GM20431 (cell line): ENCODE data around the gene INHBE.
"Not testable (repeated sequence)": the region's sequence is repeated elsewhere in the genome, so short reads cannot be mapped to it uniquely, and the experiment has no call there.

Experiments used
- in situ Hi-C: fragments of 300-500 bp; cut with MseI, MboI; formaldehyde crosslinking; loops from one replicate; pipeline ENCODE4 v1.15.0; 2020; ENCODE audit warnings: low sequenced_read_pairs; ENCODE audit not compliant: unreplicated experiment

INHBE gene

GRCh38 chr12:57454566-57455373 lies at the start of gene INHBE:
TSS of gene INHBE (plus strand) at chr12:57455307. CDS start at chr12:57455537, 230 bp downstream.
- in situ Hi-C loops: loop anchor here (10.0 kb wide), 1 partner anchor 190 kb away; no protein-coding TSS in a partner anchor

- in situ Hi-C loops: no loop called here
Measured at GRCh38 chr12:57410534-57410933, 44.6 kb upstream of the INHBE start.

DNA sequence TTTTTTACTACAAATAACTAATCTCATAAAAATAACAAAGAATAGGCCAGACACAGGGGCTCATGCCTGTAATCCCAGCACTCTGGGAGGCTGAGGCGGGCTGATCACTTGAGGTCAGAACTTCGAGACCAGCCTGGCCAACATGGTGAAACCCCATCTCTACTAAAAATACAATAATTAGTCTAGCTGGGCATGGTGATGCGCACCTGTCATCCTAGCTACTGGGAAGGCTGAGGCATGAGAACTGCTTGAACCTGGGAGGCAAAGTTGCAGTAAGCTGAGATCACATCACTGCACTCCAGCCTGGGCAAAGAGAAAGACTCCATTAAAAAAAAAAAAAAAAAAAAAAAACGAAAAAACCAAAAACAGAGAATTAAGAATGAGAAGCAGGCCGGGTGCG lies 40.9 kb upstream of the INHBE start:
- in situ Hi-C loops: not testable (repeated sequence)

- in situ Hi-C loops: no loop called here
Measured at GRCh38 chr12:57415088-57415487, 40.0 kb upstream of the INHBE start.

- in situ Hi-C loops: no loop called here
Measured at GRCh38 chr12:57416039-57416996, 38.8 kb upstream of the INHBE start.

DNA sequence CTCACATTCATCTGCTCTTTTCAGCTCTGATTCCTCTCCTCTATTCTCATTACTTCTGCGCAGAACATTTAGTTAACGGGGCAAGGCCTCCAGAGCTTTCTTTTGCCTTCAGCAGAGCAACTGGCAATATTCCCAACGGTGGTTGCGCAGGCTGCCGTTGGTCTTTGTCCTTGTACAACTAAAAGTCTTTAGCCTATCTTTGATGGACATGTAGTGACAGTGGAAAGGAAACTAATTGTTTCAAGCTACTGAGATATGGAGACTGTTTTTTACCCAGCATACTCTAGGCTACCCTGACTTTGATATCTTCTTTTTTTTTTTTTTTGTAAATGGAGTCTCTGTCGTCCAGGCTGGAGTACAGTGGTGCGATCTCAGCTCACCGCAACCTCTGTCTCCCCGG lies 36.9 kb upstream of the INHBE start:
- in situ Hi-C loops: no loop called here

DNA sequence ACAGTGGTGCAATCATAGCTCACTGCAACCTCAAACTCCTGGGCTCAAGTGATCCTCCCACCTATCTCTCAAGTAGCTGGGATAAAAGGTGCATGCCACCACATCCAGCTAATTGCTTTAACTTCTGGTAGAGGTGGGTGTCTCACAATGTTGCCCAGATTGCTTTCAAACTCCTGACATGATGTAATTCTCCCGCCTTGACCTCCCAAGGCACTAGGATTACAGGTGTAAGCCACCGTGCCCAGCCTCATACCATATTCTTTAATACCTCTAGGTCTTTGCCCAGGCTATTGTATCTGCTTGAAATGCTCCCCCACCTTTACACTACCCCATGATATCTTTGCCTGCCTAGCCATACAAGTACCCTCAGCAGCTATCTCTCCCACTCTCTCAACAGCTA lies 35.6 kb upstream of the INHBE start:
- in situ Hi-C loops: no loop called here

- in situ Hi-C loops: no loop called here
Measured at GRCh38 chr12:57420482-57420881, 34.6 kb upstream of the INHBE start.

GRCh38 chr12:57426948-57427347 lies 28.2 kb upstream of the INHBE start:
- in situ Hi-C loops: not testable (repeated sequence)

DNA sequence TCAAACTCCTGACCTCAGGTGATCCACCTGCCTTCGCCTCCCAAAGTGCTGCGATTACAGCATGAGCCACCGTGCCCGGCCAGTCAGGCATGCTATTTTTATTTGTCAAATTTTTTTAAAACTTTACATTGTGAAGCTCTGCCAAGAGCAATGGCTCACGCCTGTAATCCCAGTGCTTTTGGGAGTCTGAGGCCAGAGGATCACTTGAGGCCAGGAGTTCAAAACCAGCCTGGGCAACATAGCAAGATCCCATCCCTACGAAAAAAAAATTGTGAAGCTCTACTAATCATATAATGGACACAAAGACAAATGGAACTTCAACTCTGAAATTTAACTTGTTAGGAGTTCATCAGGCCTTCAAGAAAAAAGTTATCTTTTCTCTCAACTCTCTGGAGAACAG lies 26.1 kb upstream of the INHBE start:
- in situ Hi-C loops: no loop called here

DNA sequence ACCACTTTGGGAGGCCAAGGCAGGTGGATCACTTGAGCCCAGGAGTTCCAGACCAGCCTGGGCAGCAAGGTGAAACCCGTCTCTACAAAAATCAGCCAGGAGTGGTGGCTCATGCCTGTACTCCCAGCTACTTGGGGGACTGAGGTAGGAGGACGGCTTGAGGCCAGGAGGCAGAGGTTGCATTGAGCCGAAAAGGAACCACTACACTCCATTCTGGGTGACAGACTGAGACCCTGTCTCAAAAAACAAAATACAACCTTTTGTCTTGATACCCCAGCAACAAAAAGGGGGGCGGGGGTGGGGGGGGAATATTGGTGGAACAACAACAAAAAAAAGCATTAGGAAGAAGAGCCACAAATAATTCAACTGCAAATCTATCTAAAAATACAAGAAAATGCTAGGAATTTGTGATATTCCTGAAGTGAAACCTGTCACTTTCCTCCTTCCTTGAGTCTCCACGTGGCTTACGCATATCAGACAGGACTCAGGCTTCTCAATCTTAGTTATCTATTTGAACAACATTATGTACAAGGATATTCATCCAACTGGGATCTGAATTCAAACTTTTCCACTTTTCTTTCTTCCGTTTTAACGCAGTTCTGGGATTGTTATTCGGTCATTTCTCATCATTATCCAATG lies 25.5 kb upstream of the INHBE start:
- in situ Hi-C loops: no loop called here

- in situ Hi-C loops: no loop called here
Measured at GRCh38 chr12:57430112-57430930, 24.8 kb upstream of the INHBE start.

DNA sequence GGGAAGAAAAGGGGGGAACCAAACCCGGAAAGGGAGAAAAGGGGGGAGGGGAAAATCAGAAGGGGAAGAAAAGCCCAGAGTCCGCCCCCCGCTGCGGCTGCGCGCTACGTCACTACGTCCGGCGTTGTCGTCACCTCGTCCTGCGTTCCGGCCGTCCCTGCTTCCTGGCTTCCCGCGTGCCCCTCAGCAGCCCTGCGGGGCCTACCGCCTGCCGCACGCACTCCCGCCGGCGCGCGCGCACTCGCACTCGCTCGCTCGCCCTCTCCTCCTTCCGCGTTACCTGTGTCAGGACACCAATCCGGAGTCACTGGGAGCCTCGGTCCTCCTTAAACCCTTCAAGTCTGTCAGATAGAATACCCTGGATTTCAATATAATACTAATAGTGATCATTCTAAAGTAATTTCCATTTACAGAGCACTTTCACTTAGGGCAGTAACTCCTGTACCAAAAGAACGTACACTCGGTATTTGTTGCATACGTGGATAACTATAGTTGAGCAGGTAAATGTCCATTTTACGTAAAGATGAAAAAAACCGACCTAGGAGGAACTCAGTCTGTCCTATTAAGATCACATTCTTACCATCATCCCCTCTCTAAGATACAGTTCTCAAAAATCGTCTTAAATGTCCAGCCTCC lies 24.1 kb upstream of the INHBE start, which contains the start of gene R3HDM2:
Gene R3HDM2 (minus strand): TSS at position 113 of the 636 bp plus-strand sequence. CDS start 120,615 bp downstream, outside the sequence.
- in situ Hi-C loops: no loop called here

- in situ Hi-C loops: no loop called here
Measured at GRCh38 chr12:57431654-57432188, 23.4 kb upstream of the INHBE start.

GRCh38 chr12:57433370-57433769 lies 21.7 kb upstream of the INHBE start:
- in situ Hi-C loops: no loop called here

DNA sequence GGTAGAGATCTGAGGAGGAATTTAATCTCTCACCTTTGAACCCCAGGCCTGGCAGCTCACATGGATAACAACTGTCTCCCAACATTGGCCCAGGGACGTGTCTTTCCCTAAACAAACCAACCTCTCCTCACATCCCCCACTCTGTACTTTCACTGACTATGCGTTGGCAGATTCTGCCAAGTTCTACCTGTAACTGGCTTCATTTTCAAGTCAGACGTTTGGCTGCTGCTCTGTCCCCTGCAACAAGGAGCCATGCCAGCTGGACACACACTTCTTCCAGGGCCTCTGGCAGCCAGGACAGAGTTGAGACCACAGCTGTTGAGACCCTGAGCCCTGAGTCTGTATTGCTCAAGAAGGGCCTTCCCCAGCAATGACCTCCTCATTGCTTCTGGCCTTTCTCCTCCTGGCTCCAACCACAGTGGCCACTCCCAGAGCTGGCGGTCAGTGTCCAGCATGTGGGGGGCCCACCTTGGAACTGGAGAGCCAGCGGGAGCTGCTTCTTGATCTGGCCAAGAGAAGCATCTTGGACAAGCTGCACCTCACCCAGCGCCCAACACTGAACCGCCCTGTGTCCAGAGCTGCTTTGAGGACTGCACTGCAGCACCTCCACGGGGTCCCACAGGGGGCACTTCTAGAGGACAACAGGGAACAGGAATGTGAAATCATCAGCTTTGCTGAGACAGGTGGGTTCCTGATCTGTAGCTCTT lies 20.4 kb upstream of the INHBE start, which contains the start of gene INHBC:
Gene INHBC (plus strand): TSS at position 268 of the 707 bp plus-strand sequence. CDS start 103 bp downstream, at position 371.
- in situ Hi-C loops: no loop called here

DNA sequence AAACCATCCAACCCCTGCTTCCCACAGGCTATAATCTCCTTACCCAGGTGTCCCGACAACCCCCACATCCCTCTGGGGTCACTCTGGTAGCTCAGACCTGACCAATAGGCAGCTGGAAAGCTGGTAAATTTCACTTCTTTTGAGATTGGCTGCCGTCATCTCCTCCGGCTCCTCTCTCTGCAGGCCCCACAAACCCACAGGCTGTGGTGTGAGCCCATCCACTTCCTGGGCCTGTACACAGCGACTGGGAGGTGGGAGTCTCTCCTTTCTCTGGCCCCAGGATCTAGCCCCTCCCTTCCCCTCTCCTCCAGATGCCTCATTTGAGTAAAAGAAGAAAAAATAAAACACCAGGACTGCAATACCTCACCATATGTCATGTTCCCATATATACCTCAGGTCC lies 19.8 kb upstream of the INHBE start:
- in situ Hi-C loops: no loop called here

GRCh38 chr12:57438400-57438799 lies 16.7 kb upstream of the INHBE start:
- in situ Hi-C loops: no loop called here
